GM12801 (cell line): ENCODE results near the gene PNMA8A.

Experiments used
- TF ChIP-seq, protein P1 (sequence below): IDR thresholded peaks from one replicate; pipeline ENCODE4 v1.5.1; 2011; ENCODE audit warnings: control low read depth; ENCODE audit not compliant: insufficient read length; ENCODE audit errors: extremely low read depth

PNMA8A gene

DNA sequence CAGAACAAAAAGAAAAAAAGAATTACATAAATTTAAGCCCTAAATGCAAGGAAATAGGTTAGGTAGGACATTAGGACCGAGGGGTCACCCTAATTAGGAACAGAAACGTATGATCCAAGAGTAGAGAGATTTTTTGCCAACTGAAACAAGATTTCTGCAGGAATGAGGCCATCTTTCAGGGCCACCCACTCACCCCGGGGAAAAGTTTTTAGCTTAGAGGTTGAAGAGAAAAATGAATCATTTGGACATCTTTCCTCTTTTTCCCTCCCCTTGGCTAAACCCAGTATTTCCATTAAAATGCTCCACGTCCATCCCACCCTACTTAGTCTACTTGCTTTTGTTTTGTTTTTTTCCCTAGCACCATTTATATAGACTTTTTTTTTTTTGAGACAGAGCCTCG is 10.6 kb upstream of the PNMA8A start:
- TF ChIP-seq, protein P1, sequence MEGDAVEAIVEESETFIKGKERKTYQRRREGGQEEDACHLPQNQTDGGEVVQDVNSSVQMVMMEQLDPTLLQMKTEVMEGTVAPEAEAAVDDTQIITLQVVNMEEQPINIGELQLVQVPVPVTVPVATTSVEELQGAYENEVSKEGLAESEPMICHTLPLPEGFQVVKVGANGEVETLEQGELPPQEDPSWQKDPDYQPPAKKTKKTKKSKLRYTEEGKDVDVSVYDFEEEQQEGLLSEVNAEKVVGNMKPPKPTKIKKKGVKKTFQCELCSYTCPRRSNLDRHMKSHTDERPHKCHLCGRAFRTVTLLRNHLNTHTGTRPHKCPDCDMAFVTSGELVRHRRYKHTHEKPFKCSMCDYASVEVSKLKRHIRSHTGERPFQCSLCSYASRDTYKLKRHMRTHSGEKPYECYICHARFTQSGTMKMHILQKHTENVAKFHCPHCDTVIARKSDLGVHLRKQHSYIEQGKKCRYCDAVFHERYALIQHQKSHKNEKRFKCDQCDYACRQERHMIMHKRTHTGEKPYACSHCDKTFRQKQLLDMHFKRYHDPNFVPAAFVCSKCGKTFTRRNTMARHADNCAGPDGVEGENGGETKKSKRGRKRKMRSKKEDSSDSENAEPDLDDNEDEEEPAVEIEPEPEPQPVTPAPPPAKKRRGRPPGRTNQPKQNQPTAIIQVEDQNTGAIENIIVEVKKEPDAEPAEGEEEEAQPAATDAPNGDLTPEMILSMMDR: no peak

DNA sequence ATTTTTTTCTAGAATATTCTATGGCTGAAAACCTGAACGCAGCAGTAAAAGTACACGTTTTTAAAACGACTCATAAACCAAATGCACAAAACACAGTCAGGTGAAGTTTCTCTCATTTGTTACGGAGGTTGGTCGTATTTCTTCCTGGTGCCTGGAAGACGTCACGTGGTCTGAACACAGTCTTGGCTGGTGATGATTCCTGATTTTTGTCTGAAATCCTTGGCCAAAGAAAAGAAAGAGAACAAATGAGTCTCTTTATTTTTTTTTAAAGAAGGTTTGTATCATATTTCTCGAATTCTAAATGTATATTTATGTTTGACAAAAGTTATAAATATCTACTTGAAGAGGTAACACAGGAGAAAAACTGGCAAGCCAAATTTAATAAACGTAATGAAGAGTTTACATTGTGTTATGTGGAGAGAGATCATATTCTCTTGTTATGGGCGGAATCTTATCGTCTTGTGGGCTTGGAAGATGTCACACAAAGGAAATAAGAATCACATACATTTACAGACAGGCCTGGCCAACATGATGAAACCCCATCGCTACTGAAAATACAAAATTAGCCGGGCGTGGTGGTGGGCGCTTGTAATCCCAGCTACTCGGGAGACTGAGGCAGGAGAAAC is 10.0 kb upstream of the PNMA8A start:
- TF ChIP-seq, protein P1: no peak

DNA sequence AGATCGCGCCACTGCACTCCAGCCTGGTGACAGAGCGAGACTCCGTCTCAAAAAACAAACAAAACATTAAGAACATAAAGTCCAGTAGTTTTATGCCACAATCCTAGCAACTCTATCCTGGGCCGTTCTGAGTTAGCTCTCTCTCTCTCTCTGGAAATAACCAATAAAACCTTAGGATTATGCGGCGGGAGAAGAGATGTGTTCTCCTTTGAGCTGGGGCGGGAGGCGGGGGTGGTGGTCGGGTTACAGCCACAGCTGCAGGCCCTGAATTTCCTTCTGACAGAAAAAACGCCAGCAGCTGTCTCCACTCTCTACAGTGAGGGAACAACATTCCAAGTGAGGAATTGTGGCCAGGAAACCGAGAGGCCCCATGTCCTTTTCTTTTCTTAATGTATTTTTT is 9.1 kb upstream of the PNMA8A start:
- TF ChIP-seq, protein P1: no peak

DNA sequence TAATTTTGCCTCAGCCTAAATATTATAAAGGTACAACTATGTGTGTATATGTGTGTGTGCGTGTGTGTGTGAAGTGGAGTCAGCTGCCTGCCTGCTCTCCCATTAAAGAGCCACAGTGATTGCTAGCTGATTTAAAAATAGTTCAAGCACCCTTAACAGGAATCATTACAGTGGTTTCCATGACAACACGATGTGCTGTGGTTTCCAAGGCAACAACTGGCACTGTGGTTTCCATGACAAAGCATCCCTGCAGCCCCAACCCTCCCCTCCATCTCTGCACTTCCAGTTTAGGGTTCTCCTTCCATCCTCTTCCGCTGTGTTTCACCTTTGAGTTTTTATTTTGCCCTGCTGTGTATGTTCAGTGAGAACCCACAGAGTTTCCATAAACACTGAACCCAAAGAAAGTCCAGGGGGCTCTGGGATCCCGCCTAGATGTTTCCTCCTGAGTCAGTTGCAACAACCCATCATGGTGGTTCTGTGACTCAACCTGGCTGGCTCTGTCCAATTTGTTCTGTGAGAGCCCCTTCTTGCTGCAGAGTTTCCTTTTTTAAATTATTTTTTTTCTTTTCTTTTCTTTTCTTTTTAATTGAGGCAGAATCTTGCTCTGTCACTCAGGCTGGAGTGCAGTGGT is 7.1 kb upstream of the PNMA8A start:
- TF ChIP-seq, protein P1: no peak

DNA sequence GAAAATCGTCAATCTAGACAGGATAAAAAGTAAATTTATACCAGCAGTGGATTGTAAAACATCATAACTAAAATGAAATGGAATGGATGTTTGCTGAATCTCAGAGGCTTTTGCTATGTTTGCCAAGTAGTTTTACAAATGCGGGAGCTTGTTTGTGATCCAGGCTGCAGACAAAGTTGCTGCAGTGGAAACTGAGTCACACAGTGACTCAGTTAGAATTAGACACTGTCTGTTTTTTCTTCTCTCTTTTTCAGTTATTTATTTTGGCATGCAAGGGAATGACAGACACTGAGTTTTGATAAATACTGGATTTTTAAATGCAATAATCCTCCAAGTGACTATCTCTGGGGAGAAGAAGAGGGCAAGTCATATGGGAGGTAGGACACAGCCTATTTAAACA is 4.6 kb upstream of the PNMA8A start:
- TF ChIP-seq, protein P1: no peak

DNA sequence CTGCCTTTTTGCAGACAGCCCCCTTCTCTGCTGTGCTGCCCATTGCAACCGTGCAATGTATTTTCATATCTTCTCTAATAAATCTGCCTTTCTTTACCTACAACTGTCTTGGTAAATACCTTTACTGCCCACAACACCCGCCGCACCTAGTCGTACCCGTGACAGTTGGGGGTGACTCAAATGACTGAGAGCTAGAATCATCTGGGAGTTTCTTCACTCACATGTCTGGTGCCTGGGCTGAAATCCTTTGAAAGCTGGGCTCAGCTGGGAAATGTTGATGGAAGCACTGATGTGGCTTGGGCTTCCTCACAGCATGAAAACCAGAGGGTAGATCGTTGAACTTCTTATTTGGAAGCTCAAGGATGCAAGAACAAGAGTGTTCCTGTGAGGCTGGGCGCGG is 2.8 kb upstream of the PNMA8A start:
- TF ChIP-seq, protein P1: no peak

DNA sequence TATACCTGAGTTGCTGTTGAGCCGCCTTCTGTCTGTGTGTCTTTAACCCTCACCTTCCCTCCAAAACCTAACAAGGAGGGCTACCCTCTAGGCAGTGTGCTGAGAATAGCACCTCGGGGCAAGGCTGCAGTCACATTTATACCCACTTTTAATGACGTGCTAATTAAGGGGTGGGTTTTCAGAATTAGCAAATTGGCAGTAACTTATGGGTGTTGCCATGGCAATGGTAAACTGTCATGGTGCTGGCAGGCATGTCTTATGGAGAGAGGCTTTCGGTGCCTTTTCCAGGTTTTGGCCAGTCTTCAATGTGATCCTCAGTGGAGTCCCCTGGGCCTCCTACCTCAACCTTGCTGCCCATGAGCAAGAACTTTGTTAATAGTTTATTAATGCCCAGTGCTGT is 1.2 kb upstream of the PNMA8A start:
- TF ChIP-seq, protein P1: no peak
